Right lobe of liver (tissue), 4 donors: Measurements from ENCODE around the gene COL3A1.

Experiments used
- CTCF ChIP-seq, 4 donors: fragments of 200-600 bp in 3 of 4; fragments of 450-650 bp in 1 of 4; IDR thresholded peaks; one replicate each; pipeline versions ENCODE4 v1.5.1 to v1.8.0; 2016 to 2022; ENCODE audit warnings: antibody characterized with exemption in 4 of 4, mild to moderate bottlenecking in 2 of 4
- POLR2A ChIP-seq: fragments of 450-650 bp; IDR thresholded peaks from one replicate; pipeline ENCODE4 v1.6.1; 2017; ENCODE audit warnings: antibody characterized with exemption, mild to moderate bottlenecking
- donor health status: DM: no; HTN: no; CAD: no.
- donor health status: DM: no; HTN: no; CAD: no.
- donor health status: DM: no; HTN: yes; CAD: no.

GRCh38 chr2:189045836-189046235 lies 71.7 kb downstream of the COL3A1 start:
- no peak for TF ChIP-seq CTCF (IDR thresholded peaks at IDR 0.05)
- TF ChIP-seq POLR2A, result no peak
